BE2C (cell line): ENCODE data around the gene CARD9.

Source experiments
- DNase-seq: peaks from one replicate; pipeline ENCODE4 v3.0.0-alpha.2; 2020
- H3K27me3 ChIP-seq: fragments of 250-450 bp; sonication (Bioruptor Pico); 2 replicates; pipeline ENCODE4 v1.5.1; 2020; ENCODE audit warnings: mild to moderate bottlenecking
- H3K36me3 ChIP-seq: fragments of 250-450 bp; sonication (Bioruptor Pico); 2 replicates; pipeline ENCODE4 v1.5.1; 2020; ENCODE audit warnings: mild to moderate bottlenecking
- H3K4me1 ChIP-seq: fragments of 250-450 bp; sonication (Bioruptor Pico); 2 replicates; pipeline ENCODE4 v1.5.1; 2020
- H3K4me3 ChIP-seq: 2 replicates; pipeline ENCODE4 v1.5.1; 2011; ENCODE audit warnings: low read depth, low read length
- H3K9me3 ChIP-seq: fragments of 250-450 bp; sonication (Bioruptor Pico); 2 replicates; pipeline ENCODE4 v1.5.1; 2020
- TF ChIP-seq, protein P1 (sequence below): IDR thresholded peaks from 2 replicates; pipeline ENCODE4 v1.5.1; 2012; ENCODE audit warnings: mild to moderate bottlenecking, low read depth, low read length

The CARD9 gene

DNA sequence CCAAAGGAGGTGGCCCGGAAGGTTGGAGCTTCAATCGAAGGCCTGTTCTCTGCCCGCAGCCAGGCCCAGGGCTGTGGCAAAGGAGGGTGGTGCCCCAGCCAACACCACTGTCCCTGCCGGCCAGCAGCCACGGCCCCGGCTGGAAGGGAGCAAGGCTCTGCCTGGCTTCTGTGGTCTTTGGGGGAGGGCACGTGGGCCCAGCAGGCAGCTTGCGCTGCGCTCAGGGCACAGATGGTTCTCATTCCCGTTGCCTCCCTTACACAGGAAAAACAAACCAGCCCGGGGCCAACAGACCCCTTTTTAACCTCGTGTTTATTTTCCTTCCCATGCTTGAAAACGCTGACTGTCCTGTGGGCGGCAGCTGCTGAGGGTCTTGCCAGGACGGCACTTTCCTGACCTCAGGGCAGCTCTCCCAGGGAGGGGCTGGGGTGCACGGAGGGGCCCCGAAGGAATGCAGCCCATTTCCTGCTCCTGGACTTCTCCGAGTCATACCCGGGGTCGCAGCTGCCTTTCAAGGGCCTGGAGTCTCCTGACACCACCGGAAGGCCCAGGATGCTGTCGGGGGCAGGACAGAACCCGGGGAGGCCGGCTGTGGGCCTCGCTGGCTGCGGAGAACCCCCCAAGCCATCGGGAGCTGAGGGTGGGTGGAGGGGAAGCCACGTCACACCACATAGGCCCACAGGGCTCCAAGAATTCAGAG is 47.3 kb downstream of the CARD9 start:
- DNase-seq: peak; percentile 68
- H3K9me3 ChIP-seq: no peaks in the 10 kb centered on the region
- peaks cover 5% of the 10 kb centered on the region; the same call in 1 of the 2 replicates for H3K36me3 ChIP-seq
- no peaks in the 10 kb centered on the region for H3K27me3 ChIP-seq
- H3K4me1 ChIP-seq: peaks cover 14% of the 10 kb centered on the region
- peak overlapping the region; percentile 19 for H3K4me3 ChIP-seq
- TF ChIP-seq, protein P1, sequence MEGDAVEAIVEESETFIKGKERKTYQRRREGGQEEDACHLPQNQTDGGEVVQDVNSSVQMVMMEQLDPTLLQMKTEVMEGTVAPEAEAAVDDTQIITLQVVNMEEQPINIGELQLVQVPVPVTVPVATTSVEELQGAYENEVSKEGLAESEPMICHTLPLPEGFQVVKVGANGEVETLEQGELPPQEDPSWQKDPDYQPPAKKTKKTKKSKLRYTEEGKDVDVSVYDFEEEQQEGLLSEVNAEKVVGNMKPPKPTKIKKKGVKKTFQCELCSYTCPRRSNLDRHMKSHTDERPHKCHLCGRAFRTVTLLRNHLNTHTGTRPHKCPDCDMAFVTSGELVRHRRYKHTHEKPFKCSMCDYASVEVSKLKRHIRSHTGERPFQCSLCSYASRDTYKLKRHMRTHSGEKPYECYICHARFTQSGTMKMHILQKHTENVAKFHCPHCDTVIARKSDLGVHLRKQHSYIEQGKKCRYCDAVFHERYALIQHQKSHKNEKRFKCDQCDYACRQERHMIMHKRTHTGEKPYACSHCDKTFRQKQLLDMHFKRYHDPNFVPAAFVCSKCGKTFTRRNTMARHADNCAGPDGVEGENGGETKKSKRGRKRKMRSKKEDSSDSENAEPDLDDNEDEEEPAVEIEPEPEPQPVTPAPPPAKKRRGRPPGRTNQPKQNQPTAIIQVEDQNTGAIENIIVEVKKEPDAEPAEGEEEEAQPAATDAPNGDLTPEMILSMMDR: no peak

DNA sequence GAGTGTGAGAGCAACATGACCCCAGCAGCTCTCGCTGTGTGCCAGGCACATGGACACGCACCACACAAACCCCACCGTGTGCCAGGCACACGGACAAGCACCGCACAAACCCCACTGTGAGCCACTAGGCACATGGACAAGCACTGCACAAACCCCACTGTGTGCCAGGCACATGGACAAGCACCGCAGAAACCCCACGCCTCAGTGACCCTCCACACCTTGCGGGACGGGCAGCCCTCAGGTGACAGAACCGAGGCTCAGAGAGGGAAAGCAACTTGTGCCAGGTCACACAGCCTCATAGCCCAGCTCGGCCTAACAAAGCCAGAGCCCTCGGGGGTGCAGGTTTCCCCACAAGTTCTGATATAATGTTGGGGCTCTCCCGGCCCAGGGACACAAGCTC is 48.1 kb downstream of the CARD9 start:
- no peak overlapping the region for H3K4me3 ChIP-seq
- 0 out of 2 replicates have a peak, but pooled peaks cover 1% of the 10 kb centered on the region for H3K36me3 ChIP-seq
- H3K27me3 ChIP-seq: no peaks in the 10 kb centered on the region
- peaks cover 14% of the 10 kb centered on the region for H3K4me1 ChIP-seq
- no peak for DNase-seq
- no peaks in the 10 kb centered on the region for H3K9me3 ChIP-seq
- TF ChIP-seq, protein P1: no peak

DNA sequence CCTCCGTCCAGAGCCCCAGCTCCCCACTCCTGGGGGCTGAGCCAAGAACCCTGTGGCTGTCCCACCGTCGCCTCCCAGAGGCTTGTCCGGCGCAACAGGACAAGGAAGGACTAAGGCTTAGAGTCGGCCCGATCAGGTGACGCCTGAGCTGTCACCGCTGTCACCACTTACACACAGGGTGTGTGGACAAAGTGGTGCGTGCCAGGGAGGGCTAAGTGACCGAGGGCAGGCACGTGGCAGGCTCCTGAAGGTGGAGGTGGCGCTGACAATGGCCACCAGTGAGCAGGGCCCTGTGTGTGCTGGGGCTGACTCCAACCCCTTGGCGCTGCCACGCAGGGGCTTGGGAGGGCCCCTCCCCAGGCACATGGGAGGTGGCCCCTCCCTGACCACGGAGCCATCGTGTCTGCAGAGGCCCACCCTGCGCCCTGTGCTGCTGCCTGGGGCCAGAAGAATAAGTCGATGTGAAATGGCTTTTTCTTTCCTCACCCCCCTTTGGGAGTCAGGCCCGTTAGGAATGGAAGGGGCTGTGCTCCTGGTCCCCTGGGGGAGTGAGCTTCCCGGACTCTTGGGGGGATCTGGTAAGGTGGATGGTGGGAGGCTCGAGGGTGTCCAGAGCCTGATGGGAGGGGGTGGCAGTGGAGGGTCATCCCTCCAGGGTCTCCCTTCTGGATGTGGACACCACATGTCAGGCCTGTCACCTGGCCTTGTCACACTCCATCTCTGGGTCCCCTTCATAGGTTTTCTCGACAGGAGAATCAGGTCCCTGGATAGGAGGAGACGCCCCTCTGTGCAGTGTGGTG is 48.8 kb downstream of the CARD9 start:
- Histone ChIP-seq H3K4me3 (no peak overlapping the region), H3K27me3 (no peaks in the 10 kb centered on the region), H3K4me1 (peaks cover 14% of the 10 kb centered on the region), H3K9me3 (no peaks in the 10 kb centered on the region), H3K36me3 (no peaks in the 10 kb centered on the region)
- TF ChIP-seq, protein P1: peak; percentile 37
- no peak for DNase-seq

DNA sequence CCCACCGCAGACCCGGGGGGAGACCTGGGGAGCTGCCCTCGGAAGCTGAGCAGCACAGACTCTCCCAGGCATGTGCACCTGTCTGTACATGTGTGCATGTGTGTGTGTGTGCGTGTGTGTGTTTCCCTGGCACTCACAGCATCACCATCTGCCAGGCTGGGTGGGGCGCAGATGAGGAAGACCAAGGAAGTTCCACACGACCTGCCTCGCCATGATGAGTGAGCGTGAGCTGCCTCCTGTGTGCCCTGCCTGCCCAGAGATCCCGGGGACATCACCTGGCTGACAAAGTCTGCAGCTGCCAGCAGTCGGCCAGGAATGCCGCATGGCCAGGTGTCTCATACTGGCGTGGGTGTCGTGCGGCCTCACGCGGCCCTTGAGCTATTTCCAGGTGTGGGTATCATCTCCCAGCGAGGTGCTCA is 50.1 kb downstream of the CARD9 start:
- no peak overlapping the region for H3K4me3 ChIP-seq
- H3K36me3 ChIP-seq: no peaks in the 10 kb centered on the region
- TF ChIP-seq, protein P1: no peak
- DNase-seq: no peak
- no peaks in the 10 kb centered on the region for H3K27me3 ChIP-seq
- H3K4me1 ChIP-seq: peaks cover 14% of the 10 kb centered on the region
- H3K9me3 ChIP-seq: no peaks in the 10 kb centered on the region

DNA sequence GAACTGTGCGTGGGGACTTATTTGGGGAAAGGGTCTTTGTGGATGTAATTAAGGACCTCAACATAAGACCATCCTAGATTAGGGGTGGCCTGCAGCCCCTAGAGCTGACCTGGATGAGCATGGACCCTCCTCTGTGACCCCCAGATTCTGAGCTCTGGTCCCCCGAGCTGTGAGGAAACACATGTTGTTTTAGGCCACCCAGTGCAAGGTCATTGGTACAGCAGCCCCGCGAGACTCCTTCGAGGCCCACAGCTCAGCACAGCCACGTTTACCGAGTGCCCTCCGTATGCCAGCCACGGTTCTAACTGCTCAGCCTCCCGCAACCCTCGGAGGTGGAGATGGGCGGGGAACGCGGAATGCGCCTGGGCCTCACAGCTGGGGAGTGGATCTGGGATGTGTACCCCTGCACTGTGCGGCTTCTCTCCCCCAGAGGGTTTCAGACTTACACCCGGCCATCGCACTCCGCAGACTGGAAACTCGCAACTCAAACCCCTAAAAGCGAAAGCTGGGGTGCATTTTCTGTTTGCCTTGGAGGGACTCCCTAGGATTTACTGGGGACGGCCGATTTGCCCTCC is 50.6 kb downstream of the CARD9 start:
- no peak overlapping the region for H3K4me3 ChIP-seq
- DNase-seq: no peak
- no peaks in the 10 kb centered on the region for H3K36me3 ChIP-seq
- peaks cover 14% of the 10 kb centered on the region for H3K4me1 ChIP-seq
- H3K9me3 ChIP-seq: no peaks in the 10 kb centered on the region
- TF ChIP-seq, protein P1: no peak
- H3K27me3 ChIP-seq: no peaks in the 10 kb centered on the region
